Suppressor macrophage treated with lipopolysaccharide for 1 hour (primary cell): ENCODE data around the gene ROMO1.
"Not testable (repeated sequence)": the region's sequence is repeated elsewhere in the genome, so short reads cannot be mapped to it uniquely, and the experiment has no call there.

Source experiments
- DNase-seq, 3 donors: peaks; one replicate each; pipeline ENCODE4 v3.0.0-alpha.2; 2020 to 2022

Gene ROMO1

GRCh38 chr20:35731862-35732643 is 32.8 kb downstream of the ROMO1 start:
- DNase-seq, result no peak

GRCh38 chr20:35732644-35732982 is 33.4 kb downstream of the ROMO1 start:
- DNase-seq, result no peak

- no peak for DNase-seq
These were observed 35.2 kb downstream of the ROMO1 start for GRCh38 chr20:35734374-35734773.

GRCh38 chr20:35734777-35735649 is 35.8 kb downstream of the ROMO1 start:
- DNase-seq, result no peak

GRCh38 chr20:35735826-35736470 is 36.7 kb downstream of the ROMO1 start:
- no peak for DNase-seq

GRCh38 chr20:35737865-35738333 is 38.7 kb downstream of the ROMO1 start:
- DNase-seq, result no peak

GRCh38 chr20:35738410-35739179 is 39.4 kb downstream of the ROMO1 start:
- no peak for DNase-seq

GRCh38 chr20:35739294-35740163 is 40.3 kb downstream of the ROMO1 start:
- DNase-seq, result peak; percentile 38 to 74 (median 71)

- peak; percentile 100 for DNase-seq
These were observed 42.9 kb downstream of the ROMO1 start, which contains the start of gene RBM39 for GRCh38 chr20:35741892-35742740. TSS of gene RBM39 (minus strand) at chr20:35742260. CDS start at chr20:35740874, 1,386 bp downstream.

- peak; percentile 54 to 70 (median 58) for DNase-seq
These were observed 43.7 kb downstream of the ROMO1 start for GRCh38 chr20:35742741-35743523.

- DNase-seq, result peak; percentile 64 to 86 (median 74)
These were observed 44.7 kb downstream of the ROMO1 start for GRCh38 chr20:35743693-35744491.

GRCh38 chr20:35744492-35744841 is 45.3 kb downstream of the ROMO1 start:
- DNase-seq, result not testable (repeated sequence)
